Body of pancreas (tissue), 4 donors: ENCODE measurements around the gene NCOA3.

Experiments
- CTCF ChIP-seq, 7 experiments: fragments of 450-650 bp in 4 of 7; fragments of 200-600 bp in 3 of 7; sonication (generic) in 3 of 7; IDR thresholded peaks; one replicate each; pipeline ENCODE4 v1.5.1; 2016 to 2019; ENCODE audit warnings: antibody characterized with exemption in 7 of 7
- POLR2A ChIP-seq, 3 donors: fragments of 450-650 bp; IDR thresholded peaks; one replicate each; pipeline ENCODE4 v1.6.1; 2016; ENCODE audit warnings: antibody characterized with exemption in 3 of 3, mild to moderate bottlenecking in 2 of 3

- no peak for TF ChIP-seq CTCF (IDR thresholded peaks at IDR 0.05)
- TF ChIP-seq POLR2A (IDR thresholded peaks at IDR 0.05), result no peak
Measured at GRCh38 chr20:47603260-47603659, 101.6 kb downstream of the NCOA3 start.
